HG03432 (cell line): ENCODE results near the gene ULK1.
"Not testable (repeated sequence)": the region's sequence is repeated elsewhere in the genome, so short reads cannot be mapped to it uniquely, and the experiment has no call there.

ENCODE experiments used
- ATAC-seq: cut with Tn5 transposase; IDR thresholded peaks from one replicate; pipeline ENCODE4 v1.9.1; 2021; ENCODE audit warnings: mild to moderate bottlenecking, moderate library complexity; ENCODE audit not compliant: unreplicated experiment

ULK1 gene

DNA sequence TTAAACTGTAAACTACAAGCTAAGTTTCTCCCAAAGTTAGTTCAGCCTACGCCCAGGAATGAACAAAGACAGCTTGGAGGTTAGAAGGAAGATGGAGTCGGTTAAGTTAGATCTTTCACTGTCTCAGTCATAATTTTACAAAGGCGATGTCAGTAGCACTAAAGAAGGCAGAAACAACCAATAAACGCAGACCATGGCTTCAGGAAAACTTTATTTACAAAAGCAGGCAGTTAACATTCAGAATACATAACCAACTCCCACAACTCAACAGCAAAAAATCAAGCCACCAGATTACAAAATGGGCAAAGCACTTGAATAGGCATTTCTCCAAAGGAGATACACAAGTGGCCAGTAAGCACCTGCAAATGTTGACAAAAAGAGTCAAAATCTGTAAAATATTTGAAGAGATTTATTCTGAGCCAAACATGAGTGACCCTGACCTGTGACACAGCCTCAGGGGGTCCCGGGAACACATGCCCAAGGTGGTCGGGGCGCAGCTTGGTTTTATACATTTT, 8.8 kb upstream of the ULK1 start:
- no peak for ATAC-seq

DNA sequence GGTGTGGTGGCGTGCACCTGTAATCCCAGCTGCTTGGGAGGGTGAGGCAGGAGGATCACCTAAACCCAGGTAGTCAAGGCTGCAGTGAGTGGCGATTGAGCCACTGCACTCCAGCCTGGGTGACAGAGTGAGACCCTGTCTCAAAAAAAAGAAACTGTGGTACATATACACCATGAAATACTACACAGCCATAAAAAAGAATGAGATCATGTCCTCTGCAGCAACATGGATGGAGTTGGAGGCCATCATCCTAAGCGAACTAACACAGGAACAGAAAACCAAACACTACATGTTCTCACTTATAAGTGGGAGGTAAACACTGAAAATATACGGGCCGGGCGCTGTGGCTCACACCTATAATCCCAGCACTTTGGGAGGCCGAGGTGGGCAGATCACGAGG, 2.7 kb upstream of the ULK1 start:
- not testable (repeated sequence) for ATAC-seq

DNA sequence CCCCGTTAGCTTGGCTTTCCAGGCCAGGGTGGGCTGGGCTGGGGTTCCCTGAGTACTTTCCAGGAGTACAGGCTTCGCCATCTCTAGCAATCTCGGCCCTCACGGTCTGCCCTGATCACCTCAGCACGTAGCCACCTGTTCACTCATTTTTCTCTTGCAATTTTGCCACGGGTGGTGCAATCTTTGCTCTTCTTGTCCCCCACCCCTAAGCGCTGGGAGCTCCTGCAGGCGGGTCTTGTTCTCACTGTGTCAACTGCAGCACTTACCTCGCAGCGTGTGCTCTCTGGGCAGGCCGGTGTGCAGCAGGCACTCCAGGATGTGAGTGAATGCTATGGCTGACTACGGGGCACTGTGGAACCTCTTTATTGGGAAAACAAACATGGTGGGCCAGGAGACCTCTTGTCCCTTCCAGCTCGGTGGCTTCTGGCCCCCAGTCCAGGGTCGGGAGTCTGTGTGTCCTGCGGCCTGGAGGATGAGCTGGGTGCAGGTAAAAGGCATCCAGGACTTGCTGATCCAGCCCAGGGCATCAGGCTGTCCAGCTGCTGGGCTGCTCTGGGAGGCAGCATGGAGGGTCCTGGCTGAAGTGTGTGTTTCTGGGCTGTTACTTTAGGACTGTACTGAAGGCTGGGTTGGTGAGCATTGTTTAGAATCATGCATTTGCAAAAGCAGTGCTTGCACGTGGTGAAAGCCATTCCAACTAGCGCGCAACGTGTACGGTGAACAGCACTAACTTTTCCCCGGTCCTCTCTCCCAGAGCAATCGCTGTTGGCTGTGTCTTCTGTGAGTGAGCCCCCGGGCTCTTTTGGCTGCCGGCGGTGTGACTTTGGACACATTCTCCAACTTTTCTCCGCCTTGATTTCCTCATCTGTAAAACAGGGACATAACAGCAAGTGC, 1.5 kb upstream of the ULK1 start:
- ATAC-seq = no peak

DNA sequence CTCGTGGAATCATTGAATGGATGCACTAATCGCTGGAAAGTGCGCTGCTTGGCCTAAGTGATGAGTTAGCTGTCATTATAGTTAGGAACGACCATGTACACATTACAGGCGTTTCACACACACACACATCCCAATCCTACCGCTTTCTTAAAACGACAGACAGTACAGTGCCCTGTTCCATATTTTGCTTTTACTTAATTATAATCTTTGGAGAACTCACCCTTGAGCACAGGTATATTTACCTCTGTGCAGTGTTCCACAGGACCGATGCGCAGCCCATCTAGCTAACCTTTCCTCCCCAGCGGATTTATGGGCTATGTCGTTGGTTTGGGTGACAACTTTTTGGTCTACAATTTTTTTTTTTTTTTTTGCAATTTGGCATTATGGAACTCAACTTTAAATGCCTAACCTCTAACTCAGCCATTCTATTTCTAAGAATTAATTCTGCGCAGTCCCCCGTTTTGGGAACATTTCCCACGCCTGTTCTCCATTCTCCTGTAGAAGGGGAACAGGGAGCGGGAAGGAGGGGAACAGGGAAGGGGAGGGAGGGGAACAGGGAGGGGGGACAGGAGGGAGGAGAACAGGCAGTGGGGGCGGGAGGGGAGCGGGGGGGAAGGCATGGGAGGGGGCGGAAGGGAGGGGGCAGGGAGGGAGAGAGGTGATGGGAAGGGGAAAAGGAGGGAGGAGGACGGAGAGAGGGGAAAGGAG, 663 bp upstream of the ULK1 start:
- no peak for ATAC-seq

DNA sequence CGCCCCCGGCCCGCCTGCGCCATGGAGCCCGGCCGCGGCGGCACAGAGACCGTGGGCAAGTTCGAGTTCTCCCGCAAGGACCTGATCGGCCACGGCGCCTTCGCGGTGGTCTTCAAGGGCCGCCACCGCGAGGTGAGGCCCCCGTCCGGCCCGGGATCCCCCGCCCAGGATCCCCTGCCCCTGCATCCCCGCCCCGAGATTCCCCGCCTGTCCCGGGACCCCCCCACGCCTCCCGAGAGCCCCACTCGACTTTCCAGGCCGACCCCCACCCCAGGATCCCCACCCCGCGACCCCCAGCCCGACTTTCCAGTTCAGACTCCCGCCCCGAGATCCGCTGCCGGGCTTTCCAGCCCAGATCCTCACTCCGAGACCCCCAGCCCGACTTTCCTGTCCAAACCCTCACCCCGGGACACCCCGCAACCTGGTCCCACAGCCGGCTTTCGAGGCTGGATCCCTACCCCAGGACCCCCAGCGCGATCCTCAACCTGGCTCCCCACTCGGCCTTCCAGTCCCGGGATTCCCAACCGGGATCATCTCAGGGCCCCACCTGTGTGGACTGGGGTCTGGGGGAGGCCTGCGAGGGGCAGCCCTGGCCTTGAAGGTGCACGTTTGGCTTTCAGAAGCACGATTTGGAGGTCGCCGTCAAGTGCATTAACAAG, 688 bp downstream of the ULK1 start:
- ATAC-seq = no peak

DNA sequence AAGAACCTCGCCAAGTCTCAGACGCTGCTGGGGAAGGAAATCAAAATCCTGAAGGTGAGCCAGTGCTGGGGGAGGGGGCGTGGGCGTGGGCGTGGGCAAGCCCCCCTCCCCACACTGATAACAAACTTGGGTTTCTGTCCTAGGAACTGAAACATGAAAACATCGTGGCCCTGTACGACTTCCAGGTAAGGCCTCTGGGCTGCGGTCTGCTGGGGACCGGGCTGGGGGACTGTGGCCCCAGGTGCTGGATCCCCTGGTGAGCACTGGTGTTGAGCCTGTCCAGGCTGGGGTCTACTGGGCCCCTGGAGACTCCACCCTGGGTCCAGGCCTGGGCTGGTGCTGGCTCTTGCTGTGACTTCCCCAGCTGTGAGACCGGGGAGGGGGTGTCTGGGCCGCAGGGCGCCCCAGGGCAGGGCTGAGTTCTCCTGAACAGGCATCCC, 1.2 kb downstream of the ULK1 start:
- no peak for ATAC-seq

DNA sequence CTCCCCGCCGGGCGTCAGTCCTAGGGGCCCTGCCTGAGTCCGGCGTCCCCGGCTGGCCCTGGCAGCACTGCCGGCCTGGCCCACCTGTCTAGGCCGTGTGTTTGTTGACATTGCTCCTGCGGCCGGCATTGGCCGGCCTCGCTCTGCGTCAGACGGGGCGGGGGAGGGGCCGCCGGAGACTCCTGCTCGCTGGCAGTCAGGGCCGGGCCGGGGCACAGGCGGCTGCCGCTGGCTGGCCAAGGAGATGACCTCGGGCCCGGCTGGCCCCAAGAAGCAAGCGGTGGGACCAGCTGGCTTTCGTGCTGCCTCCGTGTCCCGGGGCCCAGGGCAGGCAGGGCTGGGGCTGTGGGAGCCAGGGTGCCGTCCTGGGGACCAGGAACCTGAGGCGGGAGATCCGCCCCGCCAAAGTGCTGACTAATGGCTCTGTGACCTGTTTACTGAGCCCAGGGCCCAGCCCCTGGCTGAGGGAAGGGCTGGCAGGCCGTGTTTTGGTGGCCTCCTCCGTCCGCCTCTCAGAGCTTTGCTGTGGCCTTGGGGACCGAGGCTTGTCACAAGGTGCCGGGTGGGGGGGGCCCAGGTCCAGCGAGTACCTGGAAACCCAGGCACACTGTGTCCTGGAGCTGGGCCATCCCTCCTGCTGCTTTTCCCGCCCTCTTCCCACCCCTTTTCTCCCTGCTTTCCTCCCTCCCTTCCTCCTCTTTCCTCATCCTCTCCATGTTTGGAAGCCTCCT, 1.8 kb downstream of the ULK1 start:
- ATAC-seq = peak; percentile 71

DNA sequence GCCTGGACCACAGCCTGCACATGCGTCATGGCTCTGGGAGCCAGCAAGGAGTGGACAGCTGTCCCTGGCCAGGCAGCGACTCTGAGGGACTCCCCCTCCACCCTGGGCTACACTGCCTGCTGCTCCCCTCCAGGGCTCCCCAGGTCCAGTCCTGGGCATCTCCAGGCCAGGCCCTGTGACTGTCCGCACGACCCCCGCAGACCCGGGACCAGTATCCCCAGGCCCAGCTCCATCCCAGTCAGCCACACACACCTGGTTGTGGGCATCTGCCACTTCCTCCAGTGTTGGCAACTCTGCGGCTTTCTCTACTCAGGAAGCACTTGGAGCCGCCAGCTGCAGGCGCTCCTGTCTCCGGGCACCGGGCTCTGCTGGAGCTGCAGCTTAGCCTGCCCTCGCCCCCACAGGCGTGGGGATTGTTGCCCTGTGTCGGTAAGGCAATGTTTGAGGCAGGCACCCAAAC, 2.4 kb downstream of the ULK1 start:
- ATAC-seq = no peak

DNA sequence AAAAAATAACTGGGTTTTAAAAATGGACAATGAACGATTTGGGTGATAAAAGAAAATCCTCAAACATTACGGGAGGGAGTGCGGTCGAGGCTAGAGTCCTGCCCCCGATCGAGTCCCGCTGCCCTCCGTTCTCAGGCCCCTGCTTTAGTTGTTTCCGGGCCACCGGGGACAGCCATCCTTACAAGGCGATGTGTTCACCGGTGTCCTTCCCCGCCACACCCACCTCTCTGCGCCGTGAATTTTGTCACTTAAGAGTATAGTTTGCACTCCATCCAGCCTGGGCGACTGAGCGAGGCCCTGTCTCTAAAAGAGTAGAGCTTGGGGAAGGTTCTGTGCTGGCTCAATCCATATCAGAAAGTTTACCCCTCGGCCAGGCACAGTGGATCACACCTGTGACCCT, 2.9 kb downstream of the ULK1 start:
- no peak for ATAC-seq

DNA sequence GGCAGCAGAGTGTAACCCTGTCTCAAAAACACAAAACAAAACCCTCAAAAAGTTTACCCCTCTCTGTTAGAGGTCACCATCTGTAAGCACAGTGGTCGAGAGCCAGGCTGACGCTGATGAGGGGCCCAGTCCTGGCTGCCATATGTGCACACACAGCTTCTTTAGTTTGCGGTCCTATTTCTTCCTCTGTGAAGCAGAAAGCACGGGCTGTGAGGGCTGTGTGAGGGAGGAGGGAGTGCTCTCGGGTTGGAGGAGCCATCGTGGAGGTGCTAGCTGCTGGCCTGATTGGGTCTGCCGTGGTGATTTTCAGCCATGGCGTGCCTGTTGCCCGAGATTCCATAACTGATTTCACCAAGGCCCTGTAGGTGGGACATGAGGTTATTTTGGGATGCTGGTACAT, 3.5 kb downstream of the ULK1 start:
- no peak for ATAC-seq

DNA sequence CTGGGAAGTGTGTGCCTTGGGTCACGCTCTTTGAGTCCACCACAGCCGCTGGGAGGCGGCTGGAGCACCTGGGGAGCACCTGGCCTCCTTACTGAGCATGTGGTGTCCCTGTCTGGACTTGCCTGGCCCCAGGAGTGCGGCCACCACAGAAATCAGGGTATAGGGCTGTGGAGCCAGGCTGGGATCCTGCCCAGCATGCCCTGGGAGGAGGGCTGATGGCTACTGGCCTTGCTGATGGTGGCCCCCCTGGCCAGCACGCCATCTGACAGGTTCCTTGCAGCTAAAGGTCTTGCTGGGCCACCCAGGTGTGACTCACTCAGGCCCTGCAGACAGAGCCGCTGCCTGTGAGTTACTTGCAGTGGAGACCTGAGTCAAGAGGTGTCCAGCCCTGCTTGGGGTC, 6.0 kb downstream of the ULK1 start:
- no peak for ATAC-seq

DNA sequence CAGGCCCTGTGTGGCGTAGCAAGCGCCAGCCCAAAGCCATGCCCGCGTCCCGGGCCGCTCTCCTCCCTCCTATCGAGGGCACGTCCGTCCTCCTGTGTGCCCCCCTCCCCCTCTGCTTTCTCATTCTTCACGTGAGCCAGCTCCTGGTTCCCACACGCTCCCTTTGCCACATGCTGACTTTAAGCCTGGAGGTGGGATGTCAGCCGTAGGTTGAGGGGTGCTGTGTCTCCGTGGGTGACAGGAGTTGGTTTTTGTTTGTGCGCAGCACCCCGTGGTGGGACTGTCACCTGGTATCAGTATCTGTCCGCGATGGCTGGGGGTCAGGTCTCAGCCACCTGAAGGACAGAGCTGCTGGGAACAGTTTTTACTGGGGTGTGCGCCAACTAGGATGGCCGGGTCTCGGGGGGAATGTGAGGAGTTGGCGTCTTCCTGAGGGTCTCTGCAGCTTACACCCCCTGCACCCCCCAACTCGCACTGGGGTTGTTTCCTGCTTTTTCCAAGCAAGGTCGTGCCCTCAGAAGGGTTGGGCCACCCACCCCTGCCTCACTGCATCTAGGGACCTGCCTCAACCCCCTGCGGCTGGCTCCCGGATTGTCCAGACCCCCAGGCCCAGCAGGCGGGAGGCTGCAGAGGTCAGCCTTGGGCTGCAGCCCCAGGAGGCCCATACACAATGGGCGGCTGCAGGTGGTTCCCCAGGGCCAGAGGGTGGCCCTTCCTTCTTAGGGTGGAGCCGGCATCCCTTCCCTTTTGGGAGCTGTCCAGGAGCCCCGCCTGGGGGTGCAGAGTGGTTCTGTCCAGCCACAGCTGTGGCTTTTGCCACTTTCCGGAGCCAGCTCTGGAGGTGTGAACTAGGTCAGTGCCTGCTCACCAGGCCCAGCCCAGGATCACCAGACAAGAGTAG, 7.3 kb downstream of the ULK1 start:
- no peak for ATAC-seq

DNA sequence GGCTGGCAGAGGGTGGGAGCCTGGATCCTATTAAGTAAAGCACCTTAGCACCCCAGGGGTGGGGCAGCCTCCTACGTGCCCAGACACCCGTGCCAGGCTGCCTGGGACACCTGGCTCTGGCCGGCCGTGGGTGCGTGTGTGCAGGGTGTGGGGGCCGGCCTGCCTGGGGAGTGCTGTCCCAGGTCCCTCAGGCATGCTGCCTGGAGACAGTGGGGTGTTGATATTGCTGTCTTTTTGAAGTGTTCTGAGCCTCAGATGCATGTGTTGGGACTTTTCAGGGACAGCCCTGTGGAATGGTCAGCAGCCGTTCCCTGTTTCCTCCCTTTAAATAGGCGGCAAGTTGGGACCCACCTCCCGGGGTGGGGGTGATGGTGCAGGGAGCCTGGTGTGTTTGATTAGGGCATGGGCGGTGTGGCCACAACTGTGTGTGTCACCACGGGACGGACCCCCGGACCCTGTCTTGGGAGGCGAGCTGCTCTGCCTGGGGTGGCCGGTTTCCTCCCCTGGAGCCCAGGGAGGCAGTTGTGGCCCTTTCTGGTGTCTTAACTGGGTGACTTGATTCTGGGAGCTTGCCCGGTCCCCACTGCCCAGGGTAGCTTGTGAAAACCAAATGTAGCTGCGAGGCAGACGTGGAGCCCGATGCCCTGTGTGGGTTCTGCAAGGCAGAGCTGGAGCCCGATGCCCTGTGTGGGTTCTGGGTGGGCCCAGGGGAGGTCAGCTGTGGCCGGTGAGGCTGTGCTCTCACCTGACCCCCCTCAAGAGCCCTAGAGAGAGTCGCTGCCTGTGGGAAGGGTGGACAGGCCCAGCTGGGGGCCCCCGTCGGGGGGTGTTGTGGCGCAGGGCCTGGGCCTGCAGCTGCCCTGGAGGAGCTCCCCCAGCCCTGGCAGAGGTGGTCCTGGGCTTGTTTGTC, 8.2 kb downstream of the ULK1 start:
- no peak for ATAC-seq

DNA sequence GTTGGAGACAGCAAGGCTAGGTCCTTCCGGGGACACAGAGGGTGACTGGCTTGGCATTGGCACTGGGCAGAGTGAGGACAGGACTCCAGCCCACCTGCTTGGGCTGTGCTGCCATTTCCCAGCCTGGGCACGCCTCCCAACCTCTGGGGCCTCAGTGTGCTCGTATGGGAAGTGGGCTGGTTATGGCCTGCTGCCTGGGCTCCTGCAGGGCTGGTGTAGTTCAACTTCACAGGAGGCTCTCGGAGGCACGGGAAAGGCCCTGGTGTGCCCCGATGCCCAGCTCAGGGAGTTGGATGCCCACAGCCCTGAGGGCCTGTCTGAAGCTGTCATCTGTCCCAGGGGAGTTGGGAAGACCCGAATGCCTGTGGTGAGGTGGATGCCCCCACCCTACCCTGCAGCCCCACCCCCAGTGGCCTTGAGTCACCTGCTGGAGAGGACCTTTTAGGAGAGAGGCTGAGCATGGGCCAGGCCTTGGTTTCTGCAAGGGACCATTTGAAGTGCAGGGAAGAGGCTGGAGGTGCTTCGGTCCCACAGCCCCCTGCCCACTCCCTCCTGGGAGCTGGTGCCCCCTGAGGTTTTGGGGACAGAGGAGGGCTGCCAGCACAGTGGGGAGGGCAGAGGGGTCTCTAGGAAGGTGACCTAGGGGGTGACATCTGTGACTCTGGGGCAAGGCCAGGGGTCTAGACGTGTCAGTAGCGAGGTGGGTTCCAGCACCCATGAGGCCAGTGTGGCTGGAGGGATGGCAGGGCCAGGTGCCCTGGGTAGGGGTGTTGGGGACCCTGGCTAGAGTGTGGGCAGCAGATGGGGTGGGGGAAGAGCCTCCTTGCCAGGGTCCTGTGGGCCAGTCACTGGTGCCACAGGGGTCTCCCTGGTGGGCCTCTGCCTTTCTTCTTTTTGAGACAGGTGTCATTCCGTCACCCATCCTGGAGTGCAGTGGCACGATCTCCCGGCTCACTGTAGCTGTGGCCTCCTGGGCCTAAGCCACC, 9.1 kb downstream of the ULK1 start:
- no peak for ATAC-seq

DNA sequence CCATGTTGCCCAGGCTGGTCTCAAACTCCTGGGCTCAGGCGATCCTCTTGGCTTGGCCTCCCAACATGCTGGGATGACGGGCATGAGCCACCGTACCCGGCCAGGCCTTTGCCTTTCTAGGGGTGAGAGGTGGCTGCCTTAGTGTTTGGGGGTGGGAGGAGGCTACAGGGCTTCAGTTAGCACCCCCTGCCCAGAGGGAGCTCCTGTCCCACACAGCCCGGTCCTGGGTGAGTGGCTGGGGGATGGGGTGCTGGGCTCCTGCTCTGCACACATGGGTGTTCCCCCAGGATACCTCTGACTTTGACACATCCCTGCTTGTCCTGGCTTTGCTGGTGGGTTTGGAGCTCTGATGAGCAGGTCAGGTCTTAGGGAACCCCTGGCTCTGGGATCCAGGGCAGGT, 9.9 kb downstream of the ULK1 start:
- ATAC-seq = no peak

DNA sequence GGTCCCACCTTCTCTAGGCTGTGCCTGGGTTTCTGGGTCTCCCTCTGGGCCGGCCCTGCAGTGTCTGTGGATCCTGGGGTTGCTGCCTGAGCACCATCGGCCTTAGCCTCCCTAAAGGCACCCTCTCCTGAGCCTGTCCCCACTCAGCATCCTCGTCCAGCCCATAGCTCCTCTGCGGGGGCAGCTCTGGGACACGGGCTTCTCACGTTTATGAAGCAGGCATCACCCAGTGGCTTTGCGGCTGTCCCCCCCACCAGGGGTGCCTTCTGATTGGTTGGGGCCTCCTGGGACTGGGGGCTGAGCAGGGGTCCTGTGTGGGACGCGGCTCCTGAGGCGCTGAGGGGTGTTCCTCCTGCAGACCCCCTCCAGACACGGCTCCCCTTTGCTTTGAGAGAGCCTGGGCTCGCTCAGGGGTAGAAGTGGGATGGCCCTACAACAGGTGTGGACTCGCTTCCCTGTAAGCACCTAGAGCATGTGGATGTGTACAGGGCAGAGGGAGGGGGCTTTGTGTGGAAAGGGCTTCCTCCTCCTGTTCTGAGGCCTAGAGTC, 10.7 kb downstream of the ULK1 start:
- ATAC-seq = no peak

DNA sequence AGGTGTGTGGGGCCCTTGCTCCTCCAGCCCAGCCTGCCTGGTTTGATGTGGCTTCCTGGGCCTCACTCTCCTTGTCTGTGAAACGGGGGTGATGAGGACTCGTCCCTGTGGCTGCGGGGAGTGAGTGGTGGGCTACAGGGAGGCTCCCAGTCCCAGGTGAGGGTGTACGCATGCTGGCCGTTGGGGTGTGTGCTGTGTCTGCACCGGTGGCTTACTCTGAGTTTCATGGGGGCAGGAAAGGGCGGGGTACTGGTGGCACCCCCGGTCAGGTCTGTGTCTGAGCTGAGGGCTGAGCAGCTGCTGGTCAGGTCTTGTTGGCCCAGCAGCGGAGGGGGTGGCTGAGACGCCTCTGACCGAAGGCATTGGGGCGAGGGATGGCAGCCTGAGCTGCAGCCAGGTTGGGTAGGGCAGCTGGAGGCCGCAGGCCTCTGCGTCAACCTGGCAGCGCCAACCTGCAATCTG, 11.2 kb downstream of the ULK1 start:
- no peak for ATAC-seq
